ENCODE measurements around the gene ACOXL.

ACOXL gene

DNA sequence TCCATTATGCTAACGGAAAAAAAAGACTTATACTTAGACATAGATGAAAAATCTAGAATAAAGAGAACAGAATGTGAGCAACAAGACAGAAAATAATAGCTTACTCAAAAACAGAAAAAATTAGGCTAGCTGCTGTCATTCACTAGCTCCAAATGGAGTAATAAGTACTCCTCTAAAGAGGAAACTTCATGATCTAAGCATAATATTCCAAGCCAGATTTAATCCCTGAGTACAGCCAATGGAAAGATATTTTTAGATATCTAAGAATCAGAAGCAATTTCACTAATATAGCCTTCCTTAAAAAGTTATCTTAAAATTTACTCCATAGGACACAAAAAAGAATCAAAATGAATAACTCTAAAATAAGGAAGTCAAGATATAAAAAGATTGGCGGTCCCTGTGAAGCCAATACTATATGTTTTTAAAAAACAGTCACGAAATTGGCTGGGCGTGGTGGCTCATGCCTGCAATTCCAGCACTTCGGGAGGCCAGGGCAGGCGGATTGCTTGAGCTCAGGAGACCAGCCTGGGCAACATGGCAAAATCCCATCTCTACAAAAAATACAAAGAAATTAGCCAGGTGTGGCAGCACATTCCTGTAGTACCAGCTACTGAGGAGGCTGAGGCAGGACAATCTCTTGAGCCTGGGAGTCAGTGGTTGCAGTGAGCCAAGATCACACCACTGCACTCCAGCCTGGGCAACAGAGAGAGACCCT, 265.1 kb downstream of the ACOXL start:
- no peak for DNase-seq

DNA sequence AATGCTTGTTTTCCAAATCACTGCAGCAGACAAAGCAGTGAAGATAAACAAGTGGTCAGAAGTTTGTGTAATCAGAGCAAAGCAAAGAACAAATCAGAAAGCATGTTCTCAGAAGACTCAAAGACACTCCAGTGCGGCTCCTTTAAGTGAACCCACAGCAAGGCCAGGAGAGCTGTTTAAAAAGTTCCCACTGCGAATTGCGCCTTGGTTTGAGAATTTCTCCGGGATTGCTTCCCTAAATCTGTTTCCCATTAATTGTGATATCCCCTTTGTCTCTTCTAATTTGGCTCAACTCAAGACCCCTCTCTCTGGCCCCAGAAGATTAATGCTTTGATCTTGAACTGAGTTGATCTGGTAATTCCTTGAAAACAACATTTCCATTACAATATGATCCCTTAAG, 265.9 kb downstream of the ACOXL start:
- DNase-seq: no peak

DNA sequence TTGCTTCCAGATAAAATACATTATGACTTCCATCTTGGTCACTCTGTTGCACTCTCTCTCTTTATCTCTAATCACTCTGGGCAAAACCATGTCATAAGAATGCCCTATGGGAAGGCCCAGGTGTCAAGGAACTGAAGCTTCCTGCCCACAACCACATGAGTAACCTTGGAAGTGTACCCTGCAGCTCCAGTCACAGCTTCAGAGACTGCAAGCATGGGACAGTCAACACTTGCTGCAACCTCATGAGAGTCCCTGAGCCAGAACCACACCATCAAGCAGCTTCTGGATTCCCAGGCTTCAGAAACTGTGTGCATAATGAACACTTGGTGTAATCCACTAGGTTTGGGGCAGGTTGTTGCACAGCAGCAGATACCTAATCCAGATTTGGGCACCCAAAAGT, 267.3 kb downstream of the ACOXL start:
- DNase-seq: no peak

DNA sequence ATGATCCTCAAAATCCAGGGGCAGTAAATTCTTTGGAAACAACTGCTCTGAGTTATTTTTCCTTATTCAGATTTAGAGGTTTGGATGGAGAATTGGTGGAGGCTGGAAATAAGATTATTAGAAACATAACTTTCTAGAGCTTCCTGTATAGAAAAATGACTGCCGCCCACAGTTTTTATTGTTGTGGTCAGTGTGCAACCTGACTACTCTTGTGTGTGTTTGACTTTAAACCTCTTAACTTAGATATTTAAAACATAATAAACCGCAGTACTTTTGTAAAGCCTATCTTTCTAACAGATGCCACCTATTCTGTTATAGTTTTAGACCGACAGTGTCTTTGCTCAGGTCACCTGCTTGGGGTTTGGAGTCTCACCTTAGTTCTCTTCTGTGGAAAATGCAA, 272.9 kb downstream of the ACOXL start:
- DNase-seq: no peak

DNA sequence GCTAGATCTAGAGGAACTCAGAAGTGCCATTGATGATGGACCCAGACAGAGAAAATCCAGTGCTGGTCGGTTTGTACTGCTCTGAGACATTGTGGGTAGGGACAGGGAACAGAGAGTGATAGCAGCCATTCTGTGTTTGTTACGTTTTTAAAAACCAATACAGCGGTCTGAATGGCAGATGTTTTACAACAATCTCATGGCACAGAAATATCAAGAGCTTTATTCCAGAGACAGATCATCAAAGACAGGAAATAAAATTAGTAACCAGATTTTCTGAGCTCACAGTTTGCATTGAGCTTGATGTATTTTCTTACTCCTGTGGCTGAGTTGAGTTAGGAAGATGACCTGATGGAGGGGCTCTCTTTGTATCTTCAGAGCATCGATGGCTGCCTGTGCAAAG, 273.4 kb downstream of the ACOXL start:
- DNase-seq: no peak

DNA sequence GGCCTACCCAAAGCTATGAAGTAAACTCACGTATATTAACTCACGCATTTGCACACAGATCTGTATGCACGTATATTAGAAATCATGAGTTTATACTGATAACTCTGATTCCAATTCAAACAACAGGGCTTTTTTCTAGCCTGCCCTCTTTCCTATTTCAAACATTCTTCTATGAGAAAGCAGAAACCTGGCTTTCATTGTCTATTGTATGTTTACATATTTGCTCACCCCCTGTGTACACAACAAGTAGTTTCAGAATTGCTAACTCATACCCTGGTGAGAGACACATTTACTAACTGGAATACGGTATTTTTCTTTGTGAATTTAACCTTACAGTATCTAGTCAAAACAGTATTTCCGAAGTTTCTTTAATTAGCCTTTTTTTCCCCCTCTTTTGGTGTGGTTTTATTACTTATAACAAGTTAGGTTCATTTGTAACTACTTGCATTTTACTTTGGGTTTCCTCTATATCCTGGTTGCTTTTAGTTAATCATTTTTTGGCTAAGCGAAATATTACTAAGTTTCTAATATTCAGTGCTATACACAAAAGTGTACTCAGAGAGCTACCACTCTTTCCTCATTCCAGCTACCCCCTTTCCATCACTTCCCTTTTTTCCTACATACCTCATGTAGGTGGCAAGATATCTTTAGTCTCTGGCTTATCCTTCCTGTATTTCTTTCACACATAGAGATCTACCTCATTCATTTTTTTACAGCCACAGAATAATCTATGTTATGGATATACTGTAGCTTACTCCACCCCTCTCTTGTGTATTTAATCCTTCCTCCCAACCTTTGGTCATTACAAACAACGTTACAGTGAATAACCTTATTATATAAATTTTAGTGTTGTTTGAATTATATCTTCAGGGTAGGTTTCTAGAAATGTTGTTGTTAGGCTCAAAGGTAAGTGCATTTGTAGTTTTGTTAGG, 275.6 kb downstream of the ACOXL start:
- DNase-seq: no peak

DNA sequence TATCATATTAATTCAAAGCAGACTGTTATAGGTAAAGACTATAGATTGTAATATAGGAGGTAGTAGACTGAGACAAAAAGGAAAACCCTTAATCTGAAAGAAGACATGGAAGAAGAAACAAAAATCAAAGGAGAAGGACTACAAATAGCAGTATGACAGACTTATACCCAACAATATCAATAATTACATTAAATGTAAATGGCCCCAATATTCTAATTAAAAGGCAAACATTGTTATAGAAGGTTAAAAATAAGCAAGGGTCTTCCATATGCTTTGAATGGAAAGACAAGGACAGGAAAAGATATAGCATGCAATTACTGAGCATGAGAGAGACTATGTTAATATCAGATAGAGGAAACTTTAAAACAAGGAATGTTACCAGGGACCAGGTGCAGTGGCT, 278.8 kb downstream of the ACOXL start:
- no peak for DNase-seq

DNA sequence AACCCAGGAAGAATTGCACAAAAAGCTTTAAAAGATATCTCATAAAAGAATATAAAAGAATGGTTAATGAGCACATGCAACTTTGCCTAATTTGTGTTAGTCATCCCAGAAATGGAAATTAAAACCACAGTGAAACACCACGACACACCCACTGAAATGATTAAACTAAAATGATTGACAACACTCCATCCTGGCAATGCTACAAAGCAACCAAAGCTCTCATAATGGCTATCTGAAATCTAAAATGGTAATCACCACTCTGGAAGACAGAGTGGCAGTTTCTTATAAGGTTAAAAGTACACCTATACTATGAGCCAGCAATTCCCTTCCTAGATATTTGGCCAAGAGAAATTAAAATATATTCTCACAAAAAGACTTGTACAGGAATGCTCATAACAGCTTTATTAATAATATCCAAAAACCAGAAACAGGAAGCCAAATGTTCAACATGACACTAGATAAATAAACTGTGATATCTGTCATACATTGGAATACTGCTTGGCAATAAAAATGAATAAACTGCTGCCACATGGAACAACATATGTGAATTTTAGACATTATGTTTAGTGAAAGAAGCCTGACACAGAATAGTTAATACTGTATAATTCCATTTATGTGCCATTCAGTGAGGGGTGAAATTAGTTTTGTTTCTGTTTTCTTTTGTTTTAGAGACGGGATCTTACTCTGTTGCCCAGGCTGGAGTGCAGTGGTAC, 283.1 kb downstream of the ACOXL start:
- DNase-seq: no peak

DNA sequence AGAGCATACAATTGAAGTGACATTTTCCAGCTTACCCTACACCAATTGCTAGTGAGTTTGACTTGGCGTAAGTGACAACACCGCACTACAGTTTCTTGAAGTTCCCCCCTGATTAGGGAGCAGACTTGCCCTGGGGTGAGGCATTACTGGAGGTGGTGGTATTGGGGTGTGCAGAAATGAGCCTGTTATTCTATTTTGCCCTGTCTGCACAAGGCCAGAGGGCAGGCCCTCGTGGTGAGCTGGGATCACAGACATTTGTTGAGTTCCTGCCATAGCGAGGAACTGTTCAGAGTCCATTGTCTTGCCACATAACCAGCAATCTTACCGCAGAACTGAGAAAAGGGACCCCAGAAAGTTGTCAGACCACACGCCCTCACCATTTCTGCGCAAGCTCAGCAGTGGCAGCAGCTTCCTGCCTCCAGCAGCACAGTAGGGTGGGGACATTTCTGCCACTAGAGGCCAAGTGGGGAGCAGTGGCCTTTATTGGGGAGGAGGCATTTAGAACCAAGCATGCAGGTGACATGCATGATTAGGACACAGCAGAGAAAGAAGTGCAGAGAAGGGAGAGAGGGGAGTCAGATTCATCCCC, 284.8 kb downstream of the ACOXL start:
- no peak for DNase-seq

DNA sequence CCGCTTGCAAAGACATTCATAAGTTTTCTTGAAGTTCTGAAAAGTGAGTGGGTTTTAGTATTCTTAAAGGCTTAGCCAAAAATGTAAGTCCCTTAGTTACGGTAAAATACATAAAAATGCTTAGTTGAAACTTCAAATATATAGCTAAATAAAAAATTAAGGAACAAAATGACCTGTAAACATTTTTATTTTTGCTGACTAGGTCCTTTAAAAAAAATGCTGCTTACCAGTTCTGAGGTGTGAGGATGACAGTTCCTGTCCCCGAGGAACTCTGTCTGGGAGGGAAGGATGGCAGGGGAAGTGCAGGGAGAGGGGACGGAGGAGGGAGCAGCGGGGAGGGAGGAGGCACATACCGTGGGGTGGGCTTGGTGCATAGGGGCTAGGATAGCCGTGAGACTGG, 285.5 kb downstream of the ACOXL start:
- DNase-seq: no peak

DNA sequence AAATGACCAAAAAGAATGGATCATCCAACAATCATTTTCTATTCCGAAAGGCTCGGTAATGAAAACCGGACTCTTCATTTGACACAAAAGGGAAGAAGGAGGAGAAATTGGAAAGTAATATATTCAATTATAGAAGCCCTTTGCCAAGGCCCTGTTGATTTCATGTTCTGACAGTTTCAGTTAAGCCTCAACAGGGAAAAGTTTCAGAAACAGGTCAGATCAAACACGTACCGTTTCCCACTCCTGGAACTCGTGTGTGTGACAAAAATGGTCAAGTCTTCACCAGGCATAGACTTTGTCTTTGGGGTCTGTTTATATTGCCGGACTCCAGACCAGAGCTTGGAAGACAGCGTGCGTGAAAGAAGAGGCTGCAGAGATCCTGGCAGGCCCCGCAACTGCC, 287.0 kb downstream of the ACOXL start:
- no peak for DNase-seq

DNA sequence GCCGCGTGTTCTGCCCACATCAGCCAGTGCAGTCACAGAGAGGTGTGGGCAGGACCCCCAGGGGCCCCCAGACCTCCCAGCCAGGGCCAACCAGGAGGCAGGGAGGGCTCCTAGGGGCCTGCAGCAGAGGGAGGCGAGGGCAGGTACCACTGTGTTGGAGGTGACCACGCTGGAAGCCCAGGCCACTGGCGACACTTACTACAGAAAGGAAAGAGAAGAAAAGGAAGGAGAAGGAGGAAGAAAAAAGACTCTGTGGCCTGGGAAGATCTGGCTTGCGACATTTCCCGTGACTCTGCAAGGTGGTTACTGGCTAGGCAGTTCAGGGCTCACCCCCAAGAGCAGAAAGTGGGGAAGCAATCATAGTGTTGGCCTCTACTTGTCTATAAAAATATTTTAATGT, 290.3 kb downstream of the ACOXL start:
- no peak for DNase-seq

DNA sequence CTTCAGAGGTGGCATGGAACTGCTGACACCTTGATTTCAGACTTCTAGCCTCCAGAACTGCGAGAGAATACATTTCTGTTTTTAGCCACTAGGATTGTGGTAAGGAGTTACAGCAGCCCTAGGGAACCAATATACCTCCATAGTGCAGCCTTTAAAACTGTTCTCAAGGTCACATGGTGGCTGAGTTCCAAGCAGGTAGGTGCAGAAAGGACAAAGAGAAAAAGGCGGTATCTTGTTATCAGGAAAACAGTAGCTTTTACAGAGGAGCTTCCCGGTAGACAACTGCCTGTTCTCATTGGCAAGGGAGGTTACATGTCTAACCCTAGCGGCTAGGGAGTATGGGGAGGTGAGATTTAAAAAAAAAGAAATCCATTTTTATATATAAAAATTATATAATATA, 292.1 kb downstream of the ACOXL start:
- DNase-seq: no peak

DNA sequence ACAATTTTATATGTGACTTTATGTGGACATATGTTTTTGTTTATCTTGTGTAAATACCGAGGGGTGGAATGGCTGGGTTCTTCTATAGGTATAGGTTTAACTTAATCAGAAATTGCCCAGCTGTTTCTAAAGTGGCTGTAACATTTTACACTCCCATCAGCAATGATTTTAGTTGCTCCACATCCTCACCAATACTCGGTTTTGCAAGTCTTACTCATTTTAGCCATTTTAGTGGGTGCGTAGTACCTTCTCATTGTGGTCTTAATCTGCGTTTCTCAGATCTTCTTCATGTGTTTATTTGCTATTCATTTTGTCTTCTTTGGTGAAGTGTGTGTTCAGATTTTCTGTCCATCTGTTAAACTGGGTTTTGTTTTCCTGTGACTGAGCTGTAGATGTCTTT, 292.9 kb downstream of the ACOXL start:
- no peak for DNase-seq

DNA sequence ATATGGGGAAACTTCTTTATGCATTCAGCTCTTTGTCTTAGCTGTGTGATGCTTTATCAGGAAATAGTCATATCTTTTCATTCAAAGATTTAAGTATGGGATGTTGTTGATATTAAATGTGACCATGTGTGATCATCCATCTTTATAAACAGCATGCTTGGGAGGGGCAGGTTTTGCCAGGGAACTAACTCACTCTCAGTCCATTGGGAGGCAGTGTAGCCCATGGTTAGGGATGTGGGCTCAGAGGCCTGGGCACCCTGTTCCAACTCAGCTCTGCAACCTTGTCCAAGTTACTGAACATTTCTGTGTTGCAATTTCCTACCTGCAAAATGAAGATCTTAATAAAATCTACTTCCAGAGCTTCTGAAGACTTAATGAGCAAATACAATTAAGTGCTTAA, 296.3 kb downstream of the ACOXL start:
- no peak for DNase-seq

DNA sequence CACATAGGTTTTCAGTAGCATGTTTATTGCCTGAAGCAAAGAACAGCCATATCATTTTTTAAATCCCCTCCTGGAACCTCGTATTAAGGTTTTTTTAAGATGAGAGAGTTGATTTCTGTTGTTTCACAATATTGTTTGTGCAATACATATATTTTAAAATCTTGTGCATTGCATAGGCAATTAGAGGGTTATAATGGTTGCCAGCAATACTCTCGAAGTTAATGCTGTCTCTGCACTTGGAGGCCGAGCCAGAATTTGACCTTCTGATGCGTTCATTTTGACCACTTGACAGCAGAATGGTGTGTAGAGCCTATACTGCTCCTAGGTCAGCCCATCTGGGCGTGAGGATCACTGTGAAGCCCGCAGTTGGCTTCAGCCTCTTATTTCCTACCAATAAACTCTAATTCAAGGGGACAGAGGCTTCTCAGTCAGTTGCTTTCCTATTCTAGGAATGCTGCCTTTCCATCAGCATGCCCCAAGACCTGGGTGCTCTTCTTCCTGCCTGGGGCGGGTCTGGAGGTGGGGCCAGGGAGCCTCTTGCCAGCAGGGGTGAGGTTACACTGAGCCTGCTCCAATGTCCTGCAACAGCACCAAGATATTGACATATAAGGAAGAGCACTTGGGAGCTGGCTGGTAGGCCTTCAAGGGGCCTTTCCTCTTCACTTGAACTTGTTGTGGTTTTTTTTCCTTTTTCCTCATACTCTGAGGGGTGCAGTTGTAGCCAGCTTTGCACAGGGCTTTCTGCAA, 297.0 kb downstream of the ACOXL start:
- DNase-seq: no peak

DNA sequence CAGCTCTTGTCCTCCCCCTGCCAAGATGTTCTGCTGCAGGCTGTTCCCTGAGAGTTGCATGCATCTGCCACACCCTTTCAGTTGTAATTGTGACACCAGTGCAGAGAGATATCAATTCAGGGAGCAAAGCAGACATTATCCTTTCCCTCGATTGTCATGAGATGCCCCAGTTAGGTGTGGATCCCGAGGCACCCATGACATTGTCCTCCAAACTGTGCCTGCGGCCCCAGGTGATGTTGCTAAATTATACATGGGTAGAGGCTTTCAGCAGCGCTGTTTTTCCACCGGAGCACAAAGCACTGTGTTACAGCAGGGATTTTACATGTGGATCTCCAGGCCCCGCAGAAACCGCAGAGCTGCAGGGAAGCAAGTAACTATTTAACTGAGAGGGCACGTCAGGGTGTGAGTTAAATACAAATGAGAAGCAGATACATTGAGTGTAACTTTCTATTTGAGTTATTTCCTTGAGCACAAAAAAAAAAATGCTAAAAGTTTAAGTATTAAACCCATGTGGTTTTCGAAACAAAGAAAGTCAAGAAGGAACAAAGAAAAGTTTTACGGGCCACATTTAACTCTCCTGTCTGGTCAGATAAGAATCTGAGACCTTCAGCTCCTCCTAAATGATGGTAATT, 298.0 kb downstream of the ACOXL start:
- DNase-seq: no peak

DNA sequence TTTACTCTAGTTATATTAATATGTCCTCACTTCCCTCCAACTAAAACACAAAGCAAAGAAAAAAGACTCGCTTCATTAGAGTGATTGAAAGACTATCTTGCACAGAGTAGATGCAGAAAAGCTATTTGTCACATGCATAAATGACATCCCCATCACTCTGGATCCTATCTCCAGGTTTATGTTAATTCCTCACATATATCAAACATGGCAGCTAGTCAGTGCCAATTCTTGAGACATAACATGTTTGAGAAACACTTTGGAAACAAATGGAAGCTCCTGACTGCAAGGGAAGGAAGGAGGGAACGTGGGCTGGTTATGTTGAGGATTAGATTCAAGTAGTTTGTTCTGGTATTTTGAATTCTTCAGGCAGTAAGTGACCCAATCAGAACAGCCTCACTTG, 298.6 kb downstream of the ACOXL start:
- no peak for DNase-seq

DNA sequence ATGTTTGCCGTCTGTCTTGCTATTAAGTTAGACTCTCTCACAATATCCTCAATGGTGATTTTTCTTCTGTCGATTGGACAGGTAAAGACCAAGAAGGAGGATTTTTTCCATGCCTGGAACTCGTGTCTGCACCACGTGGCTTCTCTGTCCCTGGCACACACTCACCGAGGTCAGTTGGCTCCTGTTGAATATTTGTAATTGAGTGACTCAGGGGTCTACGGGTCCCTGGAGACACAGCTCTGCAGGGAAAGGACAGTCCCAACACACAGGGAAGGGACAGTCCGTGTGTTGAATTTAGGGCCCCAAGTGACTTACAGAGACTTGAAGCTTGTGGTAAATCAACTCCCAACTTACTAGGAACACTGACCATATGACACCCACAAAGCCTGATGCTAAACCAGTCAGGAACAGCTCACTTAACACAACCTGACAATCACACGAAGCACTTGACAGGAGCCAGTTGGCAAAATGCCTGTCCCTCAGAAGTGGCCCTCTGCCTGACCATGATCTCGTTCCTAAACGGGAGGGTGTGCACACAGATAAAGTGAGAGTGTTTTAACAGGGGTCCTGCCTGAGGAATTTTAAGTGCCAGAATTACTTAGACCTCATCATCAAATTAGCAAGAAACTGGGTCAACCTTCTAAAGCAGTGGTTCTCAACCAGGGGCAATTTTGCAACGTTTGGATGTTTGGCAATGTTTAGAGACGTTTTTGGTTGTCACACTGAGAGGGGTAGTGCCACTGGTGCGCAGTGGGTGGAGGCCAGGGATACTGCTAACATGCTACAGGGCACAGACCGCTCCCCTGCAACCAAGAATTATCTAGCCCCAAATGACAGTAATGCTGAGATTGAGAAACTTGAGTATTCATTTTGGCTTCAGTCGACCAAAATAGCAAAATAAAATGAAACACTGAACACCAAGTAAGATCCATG, 299.4 kb downstream of the ACOXL start:
- DNase-seq: no peak
